LNCaP clone FGC (cell line): ENCODE data around the gene SUSD2.

Experiments
- DNase-seq: peaks from one replicate; pipeline ENCODE4 v3.0.0-alpha.2; 2011; ENCODE audit warnings: low read depth
- H3K4me3 ChIP-seq: 2 replicates; pipeline ENCODE4 v1.5.1; 2011; ENCODE audit warnings: mild to moderate bottlenecking, low read depth, low read length, control low read depth
- CTCF ChIP-seq: IDR thresholded peaks from 2 replicates; pipeline ENCODE4 v1.5.1; 2012; ENCODE audit warnings: mild to moderate bottlenecking; ENCODE audit not compliant: control insufficient read depth, insufficient read depth; ENCODE audit errors: extremely low read depth

SUSD2 gene

GRCh38 chr22:24217384-24217783, 36.1 kb downstream of the SUSD2 start:
- H3K4me3 ChIP-seq = no peak overlapping the region
- no peak for DNase-seq
- no peak for TF ChIP-seq CTCF

- TF ChIP-seq CTCF = no peak
- no peak for DNase-seq
- no peak overlapping the region for H3K4me3 ChIP-seq
Observed at GRCh38 chr22:24219750-24220149, 38.5 kb downstream of the SUSD2 start.

GRCh38 chr22:24224468-24224867, 43.2 kb downstream of the SUSD2 start:
- H3K4me3 ChIP-seq = no peak overlapping the region
- TF ChIP-seq CTCF = no peak
- DNase-seq = no peak

- no peak overlapping the region for H3K4me3 ChIP-seq
- no peak for DNase-seq
- TF ChIP-seq CTCF = no peak
Observed at GRCh38 chr22:24225044-24225601, 43.8 kb downstream of the SUSD2 start.

GRCh38 chr22:24225951-24226350, 44.7 kb downstream of the SUSD2 start:
- no peak overlapping the region for H3K4me3 ChIP-seq
- no peak for DNase-seq
- TF ChIP-seq CTCF = no peak

- TF ChIP-seq CTCF = 0 out of 2 replicates have a peak, but pooled peaks have one; percentile 13
- H3K4me3 ChIP-seq = no peak overlapping the region
- DNase-seq = no peak
Observed at GRCh38 chr22:24230911-24231656, 49.8 kb downstream of the SUSD2 start.

GRCh38 chr22:24231706-24232105, 50.4 kb downstream of the SUSD2 start:
- no peak for TF ChIP-seq CTCF
- no peak for DNase-seq

More at GRCh38 chr22:24231706-24232105, 50.4 kb downstream of the SUSD2 start:
- H3K4me3 ChIP-seq = no peak overlapping the region
